Activated naive CD8-positive, alpha-beta T cell treated with anti-CD3 and anti-CD28 coated beads, Interleukin-2, amount 50 U/mL, for 24 hours (primary cell): ENCODE results near the gene COQ7.

Experiments
- ATAC-seq: fragments of 150-1000 bp; cut with Tn5 transposase; one replicate; pipeline ENCODE4 v1.10.0; 2021
- DNase-seq: peaks from one replicate; pipeline ENCODE4 v3.0.0; 2021
- H3K27ac Mint-ChIP-seq: one replicate; pipeline ENCODE4 v1.8.0; 2021; ENCODE audit warnings: mild to moderate bottlenecking, mixed read lengths
- H3K27me3 Mint-ChIP-seq: one replicate; pipeline ENCODE4 v1.8.0; 2021; ENCODE audit warnings: mixed read lengths
- H3K36me3 Mint-ChIP-seq: one replicate; pipeline ENCODE4 v1.8.0; 2021; ENCODE audit warnings: low read depth, mixed read lengths
- H3K4me1 Mint-ChIP-seq: one replicate; pipeline ENCODE4 v1.8.0; 2021; ENCODE audit warnings: mixed read lengths
- H3K4me3 Mint-ChIP-seq: one replicate; pipeline ENCODE4 v1.8.0; 2021; ENCODE audit warnings: mild to moderate bottlenecking, moderate library complexity, mixed read lengths
- H3K9me3 Mint-ChIP-seq: one replicate; pipeline ENCODE4 v1.8.0; 2021; ENCODE audit warnings: mixed read lengths

The COQ7 gene

GRCh38 chr16:19067349-19068236 is at the start of gene COQ7:
Gene COQ7 (plus strand): TSS chr16:19067614. CDS start chr16:19067665, 51 bp downstream.
- H3K4me3 Mint-ChIP-seq = peak within 1 kb of the TSS; percentile 90
- H3K36me3 Mint-ChIP-seq = peaks cover 4% of the 10 kb centered on the region
- peak within 1 kb of the TSS; percentile 88 for H3K27ac Mint-ChIP-seq
- DNase-seq = peak; percentile 98
- H3K9me3 Mint-ChIP-seq = no peaks in the 10 kb centered on the region
- peaks cover 1% of the 10 kb centered on the region for H3K27me3 Mint-ChIP-seq
- H3K4me1 Mint-ChIP-seq = peaks cover 13% of the 10 kb centered on the region
- peak; percentile 95 for ATAC-seq

DNA sequence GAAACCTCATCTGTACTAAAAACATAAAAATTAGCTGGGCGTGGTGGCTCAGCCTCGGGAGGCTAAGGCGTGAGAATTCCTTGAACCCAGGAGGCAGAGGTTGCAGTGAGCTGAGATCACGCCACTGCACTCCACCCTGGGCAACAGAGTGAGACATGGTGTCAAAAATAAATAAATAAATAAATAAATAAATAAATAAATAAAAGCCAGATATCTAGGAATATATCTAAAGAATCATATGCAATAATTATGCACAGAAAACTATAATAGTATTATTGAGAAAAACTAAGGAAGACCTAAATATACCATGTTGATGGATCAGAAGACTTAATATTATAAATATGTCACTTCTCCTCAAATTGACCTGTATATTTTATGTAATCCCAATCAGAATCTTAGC is 46.7 kb upstream of the COQ7 start:
- Mint-ChIP-seq H3K9me3 (no peaks in the 10 kb centered on the region), H3K27me3 (no peaks in the 10 kb centered on the region), H3K4me3 (no peak overlapping the region), H3K4me1 (no peaks in the 10 kb centered on the region), H3K27ac (no peak overlapping the region), H3K36me3 (no peaks in the 10 kb centered on the region)
- DNase-seq (no peak), ATAC-seq (no peak)

DNA sequence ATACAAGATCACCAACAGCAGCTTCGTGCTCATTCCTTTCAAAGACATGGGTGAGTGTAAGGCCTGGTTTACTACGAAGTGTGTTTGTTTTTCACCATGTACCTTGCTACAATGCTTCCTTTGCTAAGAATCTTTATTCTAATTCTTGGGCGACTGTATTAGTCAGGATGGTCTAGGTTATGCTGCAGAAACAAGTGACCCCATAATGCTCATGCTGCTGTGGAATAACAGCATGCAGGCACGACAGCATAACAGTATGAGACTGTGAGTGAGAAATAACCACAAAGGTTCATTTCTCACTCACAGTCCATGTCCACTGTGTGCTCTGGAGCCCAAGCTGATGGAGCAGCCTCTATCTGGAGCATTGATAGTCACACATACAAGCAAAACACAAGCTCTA is 45.7 kb upstream of the COQ7 start:
- Mint-ChIP-seq H3K4me1 (no peaks in the 10 kb centered on the region), H3K4me3 (no peak overlapping the region), H3K27me3 (no peaks in the 10 kb centered on the region), H3K36me3 (no peaks in the 10 kb centered on the region), H3K27ac (no peak overlapping the region), H3K9me3 (no peaks in the 10 kb centered on the region)
- DNase-seq (no peak), ATAC-seq (no peak)

DNA sequence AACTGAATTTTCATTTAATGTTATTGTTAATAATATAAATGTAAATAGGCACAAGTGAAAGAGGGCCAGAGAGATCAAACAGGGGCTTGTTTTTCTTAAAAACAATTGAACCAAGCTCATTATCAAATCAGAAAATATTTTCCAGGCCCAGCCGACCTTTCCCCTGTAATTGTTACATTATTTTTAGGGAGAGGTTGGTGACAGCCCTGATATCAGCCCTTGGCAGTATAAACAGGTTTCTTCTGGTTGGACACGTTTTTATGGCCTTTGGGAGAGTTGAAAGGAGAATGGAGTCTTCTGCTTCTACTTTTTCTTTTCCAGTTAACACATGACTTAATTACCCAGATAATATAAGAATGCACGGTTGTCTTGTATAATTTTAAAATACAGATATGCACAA is 40.0 kb upstream of the COQ7 start:
- DNase-seq (no peak), ATAC-seq (no peak)
- Mint-ChIP-seq H3K9me3 (no peaks in the 10 kb centered on the region), H3K4me3 (no peak overlapping the region), H3K36me3 (no peaks in the 10 kb centered on the region), H3K4me1 (no peaks in the 10 kb centered on the region), H3K27me3 (no peaks in the 10 kb centered on the region), H3K27ac (no peak overlapping the region)

DNA sequence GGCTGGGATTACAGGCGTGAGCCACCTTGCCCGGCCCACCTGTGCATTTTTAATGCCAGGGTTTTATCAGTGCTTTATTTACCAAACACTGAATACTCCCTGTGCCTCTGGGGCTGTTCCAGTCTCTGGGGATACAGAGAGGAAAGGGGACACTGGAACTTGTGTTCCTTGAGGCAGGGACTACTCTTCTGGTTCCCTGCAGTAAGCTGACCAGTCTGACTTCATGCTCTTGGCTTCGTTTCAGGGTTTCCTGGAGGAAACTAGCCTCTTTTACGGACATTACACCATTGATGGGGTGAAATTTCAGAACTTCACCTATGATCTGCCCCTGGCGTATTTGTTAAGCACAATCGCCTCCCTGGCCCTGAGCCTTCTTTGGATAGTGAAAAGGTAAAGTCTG is 37.4 kb upstream of the COQ7 start:
- ATAC-seq (no peak), DNase-seq (no peak)
- Mint-ChIP-seq H3K9me3 (peaks cover 4% of the 10 kb centered on the region), H3K27ac (no peak overlapping the region), H3K27me3 (peaks cover 4% of the 10 kb centered on the region), H3K4me1 (no peaks in the 10 kb centered on the region), H3K36me3 (no peaks in the 10 kb centered on the region), H3K4me3 (no peak overlapping the region)

DNA sequence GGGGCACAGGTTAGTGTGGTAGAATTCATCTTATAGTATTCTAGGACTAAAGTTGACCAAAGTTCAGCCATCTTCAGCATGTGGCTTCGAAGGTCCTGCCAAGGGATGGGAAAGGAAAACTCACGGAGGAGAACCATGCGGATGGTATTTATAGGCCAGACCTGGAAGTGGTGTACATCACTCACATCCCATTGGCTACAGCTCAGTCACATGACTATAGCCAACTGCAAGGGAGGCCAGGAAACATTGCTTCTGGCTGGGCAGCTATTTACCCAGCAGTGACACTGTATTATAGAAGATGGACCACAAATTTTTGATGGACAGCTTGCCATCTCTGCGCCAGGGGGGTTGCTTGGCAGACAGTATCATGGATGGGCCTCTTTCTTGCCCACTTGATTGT is 35.7 kb upstream of the COQ7 start:
- no peak overlapping the region for H3K27ac Mint-ChIP-seq
- H3K4me3 Mint-ChIP-seq = no peak overlapping the region
- H3K9me3 Mint-ChIP-seq = peaks cover 4% of the 10 kb centered on the region

GRCh38 chr16:19033761-19034160 is 33.7 kb upstream of the COQ7 start:
- H3K27me3 Mint-ChIP-seq = peaks cover 4% of the 10 kb centered on the region
- peaks cover 4% of the 10 kb centered on the region for H3K9me3 Mint-ChIP-seq
- H3K27ac Mint-ChIP-seq = no peak overlapping the region
- H3K4me1 Mint-ChIP-seq = no peaks in the 10 kb centered on the region
- H3K4me3 Mint-ChIP-seq = no peak overlapping the region
- no peak for DNase-seq
- no peak for ATAC-seq
- H3K36me3 Mint-ChIP-seq = no peaks in the 10 kb centered on the region

More for the DNA sequence above, 35.7 kb upstream of the COQ7 start:
- Mint-ChIP-seq H3K27me3 (peaks cover 4% of the 10 kb centered on the region), H3K4me1 (no peaks in the 10 kb centered on the region), H3K36me3 (no peaks in the 10 kb centered on the region)
- no peak for ATAC-seq
- no peak for DNase-seq

GRCh38 chr16:19040400-19040799 is 27.0 kb upstream of the COQ7 start:
- H3K9me3 Mint-ChIP-seq = no peaks in the 10 kb centered on the region
- no peaks in the 10 kb centered on the region for H3K27me3 Mint-ChIP-seq
- H3K4me3 Mint-ChIP-seq = no peak overlapping the region
- H3K27ac Mint-ChIP-seq = no peak overlapping the region
- no peaks in the 10 kb centered on the region for H3K4me1 Mint-ChIP-seq
- DNase-seq (no peak), ATAC-seq (no peak)
- no peaks in the 10 kb centered on the region for H3K36me3 Mint-ChIP-seq

DNA sequence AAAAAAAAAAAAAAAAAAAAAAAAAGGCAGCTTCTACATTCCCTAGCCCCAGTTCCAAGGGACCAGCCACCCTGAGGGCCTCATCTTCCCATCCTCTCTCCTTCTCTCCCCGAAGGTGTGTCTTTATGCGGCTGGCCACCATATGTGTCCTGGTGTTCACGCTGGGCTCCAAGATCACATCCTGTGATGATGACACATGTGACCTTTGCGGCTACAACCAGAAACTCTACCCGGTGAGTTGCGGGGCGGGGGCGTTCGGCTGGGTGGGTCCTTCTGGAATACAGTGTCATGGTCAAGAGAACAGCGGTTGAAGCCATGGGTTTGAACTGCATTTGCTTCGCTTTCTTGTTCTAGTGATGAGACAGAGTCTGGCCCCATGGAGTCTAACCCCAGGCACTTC is 22.6 kb upstream of the COQ7 start:
- Mint-ChIP-seq H3K9me3 (no peaks in the 10 kb centered on the region), H3K36me3 (no peaks in the 10 kb centered on the region), H3K4me1 (no peaks in the 10 kb centered on the region), H3K4me3 (no peak overlapping the region), H3K27me3 (no peaks in the 10 kb centered on the region), H3K27ac (no peak overlapping the region)
- DNase-seq = no peak
- no peak for ATAC-seq

- Mint-ChIP-seq H3K27me3 (no peaks in the 10 kb centered on the region), H3K27ac (no peak overlapping the region), H3K36me3 (no peaks in the 10 kb centered on the region), H3K9me3 (no peaks in the 10 kb centered on the region), H3K4me3 (no peak overlapping the region), H3K4me1 (no peaks in the 10 kb centered on the region)
- DNase-seq = no peak
- ATAC-seq = no peak
Observed at GRCh38 chr16:19046062-19046461, 21.4 kb upstream of the COQ7 start.

- Mint-ChIP-seq H3K36me3 (no peaks in the 10 kb centered on the region), H3K27ac (no peak overlapping the region), H3K4me3 (no peak overlapping the region), H3K9me3 (no peaks in the 10 kb centered on the region), H3K4me1 (peaks cover 4% of the 10 kb centered on the region), H3K27me3 (peaks cover 1% of the 10 kb centered on the region)
- no peak for DNase-seq
- ATAC-seq = no peak
Observed at GRCh38 chr16:19062706-19063105, 4.7 kb upstream of the COQ7 start.

GRCh38 chr16:19066988-19067348 is 446 bp upstream of the COQ7 start:
- no peak for ATAC-seq
- Mint-ChIP-seq H3K36me3 (peaks cover 3% of the 10 kb centered on the region), H3K4me1 (peaks cover 13% of the 10 kb centered on the region), H3K4me3 (peak overlapping the region; percentile 90), H3K9me3 (no peaks in the 10 kb centered on the region), H3K27me3 (peaks cover 1% of the 10 kb centered on the region), H3K27ac (peak overlapping the region; percentile 88)
- no peak for DNase-seq

GRCh38 chr16:19068237-19068815 is 912 bp downstream of the COQ7 start:
- DNase-seq (no peak), ATAC-seq (no peak)
- H3K27me3 Mint-ChIP-seq = peaks cover 1% of the 10 kb centered on the region
- H3K9me3 Mint-ChIP-seq = no peaks in the 10 kb centered on the region
- H3K4me1 Mint-ChIP-seq = peaks cover 13% of the 10 kb centered on the region
- H3K4me3 Mint-ChIP-seq = peak overlapping the region; percentile 90
- H3K27ac Mint-ChIP-seq = peak overlapping the region; percentile 88
- H3K36me3 Mint-ChIP-seq = peaks cover 4% of the 10 kb centered on the region

- Mint-ChIP-seq H3K4me1 (peaks cover 13% of the 10 kb centered on the region), H3K27me3 (peaks cover 1% of the 10 kb centered on the region), H3K4me3 (no peak overlapping the region), H3K9me3 (no peaks in the 10 kb centered on the region), H3K27ac (no peak overlapping the region), H3K36me3 (peaks cover 8% of the 10 kb centered on the region)
- no peak for ATAC-seq
- DNase-seq = peak; percentile 67
Observed at GRCh38 chr16:19071811-19072777, 4.7 kb downstream of the COQ7 start.
